H1 (cell line): ENCODE measurements around the gene MYLIP. TPM values are rescaled to one million over a fixed set of nuclear protein-coding genes. Genes with fewer than 3 reads are reported as not detected.

Experiments
- CTCF ChIA-PET: fragments of 300-600 bp; sonication (Branson Sonifier 250); formaldehyde crosslinking; loops from one replicate; lab custom pipeline; 2021; ENCODE audit not compliant: partially characterized antibody; lab: Charles Lee
- POLR2A ChIA-PET: fragments of 300-600 bp; sonication (Branson Sonifier 250); formaldehyde crosslinking; loops from one replicate; lab custom pipeline; 2021; ENCODE audit warnings: inconsistent platforms; ENCODE audit not compliant: partially characterized antibody; lab: Charles Lee
- DNase-seq, 2 experiments: peaks; one replicate each; pipeline versions ENCODE4 v3.0.0 to v3.0.0-alpha.2; 2010 to 2022; ENCODE audit warnings: low spot score in 2 of 2, low read depth in 1 of 2, mixed read lengths in 1 of 2
- FAIRE-seq: peaks from 2 replicates; lab custom pipeline; 2011; peaks lifted over from hg19 to GRCh38; lab: Jason Lieb, UNC
- H2AFZ ChIP-seq: 2 replicates; pipeline ENCODE4 v1.8.1; 2012; ENCODE audit warnings: low read length, inconsistent platforms
- H2AK5ac ChIP-seq: 2 replicates; pipeline ENCODE4 v1.6.1; 2013; ENCODE audit warnings: low read depth, low read length
- H2BK120ac ChIP-seq: replicated peaks from 2 replicates; pipeline ENCODE3; 2013; ENCODE audit warnings: low read depth, low read length, inconsistent platforms
- H2BK12ac ChIP-seq: 2 replicates; pipeline ENCODE4 v1.6.1; 2013; ENCODE audit warnings: low read depth, low read length
- H2BK15ac ChIP-seq: 2 replicates; pipeline ENCODE4 v1.6.1; 2013; ENCODE audit warnings: low read length
- H2BK20ac ChIP-seq: 2 replicates; pipeline ENCODE4 v1.6.1; 2013; ENCODE audit warnings: low read length
- H2BK5ac ChIP-seq: 2 replicates; pipeline ENCODE4 v1.6.1; 2013; ENCODE audit warnings: low read depth, low read length
- H3K14ac ChIP-seq: 2 replicates; pipeline ENCODE4 v1.6.1; 2013; ENCODE audit warnings: inconsistent platforms; ENCODE audit not compliant: insufficient read length
- H3K18ac ChIP-seq: 2 replicates; pipeline ENCODE4 v1.6.1; 2013; ENCODE audit warnings: low read length; ENCODE audit errors: extremely low read depth
- H3K23ac ChIP-seq: 2 replicates; pipeline ENCODE4 v1.6.1; 2013; ENCODE audit warnings: inconsistent platforms; ENCODE audit not compliant: insufficient read length
- H3K23me2 ChIP-seq: 2 replicates; pipeline ENCODE4 v1.6.1; 2013; ENCODE audit warnings: low read depth, low read length
- H3K27ac ChIP-seq: 2 replicates; pipeline ENCODE4 v1.6.1; 2011; ENCODE audit warnings: low read depth, low read length, inconsistent platforms
- H3K27me3 ChIP-seq, 4 experiments: replicated peaks in 1 of 4; 1 replicate in 1 of 4; 2 replicates in 3 of 4; pipeline versions ENCODE4 v1.6.1 to v1.8.1; 2011 to 2013; ENCODE audit warnings: low read length in 3 of 4, mild to moderate bottlenecking in 3 of 4, inconsistent platforms in 2 of 4, mixed read lengths in 2 of 4, moderate library complexity in 1 of 4; ENCODE audit not compliant: control insufficient read depth in 3 of 4, insufficient read depth in 3 of 4; ENCODE audit errors: extremely low read depth in 1 of 4
- H3K36me3 ChIP-seq, 4 experiments: 2 replicates each; pipeline versions ENCODE4 v1.6.1 to v1.8.1; 2011 to 2013; ENCODE audit warnings: mild to moderate bottlenecking in 4 of 4, low read length in 3 of 4, moderate library complexity in 2 of 4, control low read depth in 1 of 4, inconsistent platforms in 1 of 4; ENCODE audit not compliant: insufficient read depth in 4 of 4, control insufficient read depth in 2 of 4
- H3K4ac ChIP-seq: replicated peaks from 2 replicates; pipeline ENCODE3; 2013; ENCODE audit warnings: low read length, low read depth, mixed read lengths, inconsistent platforms; ENCODE audit not compliant: insufficient read length
- H3K4me1 ChIP-seq, 4 experiments: replicated peaks in 1 of 4; 1 replicate in 1 of 4; 2 replicates in 3 of 4; pipeline versions ENCODE4 v1.6.1 to v1.8.1; 2011 to 2013; ENCODE audit warnings: low read length in 3 of 4, inconsistent platforms in 2 of 4, mixed read lengths in 1 of 4; ENCODE audit not compliant: insufficient read depth in 4 of 4, control insufficient read depth in 3 of 4
- H3K4me2 ChIP-seq, 2 experiments: 2 replicates each; pipeline versions ENCODE4 v1.6.1 to v1.8.1; 2011 to 2013; ENCODE audit warnings: low read depth in 2 of 2, low read length in 2 of 2, control low read depth in 1 of 2, inconsistent platforms in 1 of 2, mild to moderate bottlenecking in 1 of 2; ENCODE audit not compliant: insufficient read depth in 1 of 2
- H3K4me3 ChIP-seq, 4 experiments: fragments of 200-600, 300-600 bp in 1 of 4; sonication (generic), shearing (Covaris generic), sonication (Bioruptor Twin) in 1 of 4; 2 replicates each; pipeline versions ENCODE4 v1.5.1 to v1.8.1; 2011 to 2016; ENCODE audit warnings: low read length in 4 of 4, low read depth in 3 of 4, control low read depth in 2 of 4, inconsistent platforms in 2 of 4, mild to moderate bottlenecking in 2 of 4, mixed read lengths in 1 of 4, moderate library complexity in 1 of 4; ENCODE audit not compliant: insufficient read depth in 2 of 4; ENCODE audit errors: extremely low read depth in 1 of 4
- H3K56ac ChIP-seq: replicated peaks from 2 replicates; pipeline ENCODE3; 2013; ENCODE audit warnings: low read depth, mild to moderate bottlenecking, mixed read lengths, low read length, inconsistent platforms; ENCODE audit not compliant: insufficient read length
- H3K79me1 ChIP-seq: 2 replicates; pipeline ENCODE4 v1.6.1; 2013; ENCODE audit warnings: low read depth, low read length, control low read depth
- H3K79me2 ChIP-seq, 2 experiments: 2 replicates each; pipeline versions ENCODE4 v1.6.1 to v1.8.1; 2012 to 2013; ENCODE audit warnings: low read length in 2 of 2, mild to moderate bottlenecking in 2 of 2, inconsistent platforms in 1 of 2; ENCODE audit not compliant: insufficient read depth in 2 of 2, control insufficient read depth in 1 of 2
- H3K9ac ChIP-seq, 4 experiments: replicated peaks in 1 of 4; 1 replicate in 1 of 4; 2 replicates in 3 of 4; pipeline versions ENCODE4 v1.6.1 to v1.8.1; 2011 to 2013; ENCODE audit warnings: low read depth in 3 of 4, low read length in 3 of 4, control low read depth in 2 of 4, mild to moderate bottlenecking in 2 of 4, moderate library complexity in 2 of 4, inconsistent platforms in 1 of 4; ENCODE audit errors: extremely low read depth in 1 of 4
- H3K9me3 ChIP-seq, 2 experiments: 2 replicates each; pipeline versions ENCODE4 v1.6.1 to v1.8.1; 2012 to 2013; ENCODE audit warnings: mild to moderate bottlenecking in 2 of 2, moderate library complexity in 2 of 2, control low read depth in 1 of 2, inconsistent platforms in 1 of 2, low read depth in 1 of 2, low read length in 1 of 2, mixed read lengths in 1 of 2; ENCODE audit not compliant: insufficient read depth in 2 of 2
- H4K20me1 ChIP-seq, 2 experiments: replicated peaks in 1 of 2; 2 replicates each; pipeline versions ENCODE3 to v1.8.1; 2011 to 2013; ENCODE audit warnings: inconsistent platforms in 2 of 2, low read length in 2 of 2, mild to moderate bottlenecking in 1 of 2; ENCODE audit not compliant: insufficient read depth in 2 of 2, control insufficient read depth in 1 of 2
- H4K5ac ChIP-seq: 2 replicates; pipeline ENCODE4 v1.6.1; 2013; ENCODE audit warnings: low read length, low read depth, mixed read lengths, inconsistent platforms; ENCODE audit not compliant: insufficient read length
- H4K8ac ChIP-seq: 2 replicates; pipeline ENCODE4 v1.8.0; 2013; ENCODE audit warnings: mild to moderate bottlenecking, moderate library complexity, low read length, inconsistent platforms; ENCODE audit not compliant: insufficient read depth; ENCODE audit errors: extremely low read depth
- H4K91ac ChIP-seq: replicated peaks from 2 replicates; pipeline ENCODE3; 2013; ENCODE audit warnings: low read length, mixed read lengths, inconsistent platforms; ENCODE audit not compliant: insufficient read length
- BRCA1 ChIP-seq: IDR thresholded peaks from 2 replicates; pipeline ENCODE4 v1.6.1; 2012; ENCODE audit warnings: low read depth, low read length, improper control_type of control experiment
- CTBP2 ChIP-seq: IDR thresholded peaks from 2 replicates; pipeline ENCODE4 v1.7.0; 2011; ENCODE audit warnings: borderline replicate concordance, mild to moderate bottlenecking, moderate library complexity, mixed read lengths, low read length; ENCODE audit not compliant: insufficient read depth, insufficient read length
- GTF2F1 ChIP-seq: IDR thresholded peaks from 2 replicates; pipeline ENCODE4 v1.6.1; 2012; ENCODE audit warnings: low read depth, low read length, improper control_type of control experiment, borderline replicate concordance
- NRF1 ChIP-seq: IDR thresholded peaks from 2 replicates; pipeline ENCODE4 v1.6.1; 2011; ENCODE audit warnings: mild to moderate bottlenecking, low read depth, low read length, improper control_type of control experiment
- PHF8 ChIP-seq: fragments of 200-600 bp; sonication (generic); conservative IDR thresholded peaks from 2 replicates; pipeline ENCODE4 v1.7.1; 2012; ENCODE audit warnings: low read depth, mild to moderate bottlenecking, inconsistent platforms, low read length, moderate library complexity
- RXRA ChIP-seq: IDR thresholded peaks from 2 replicates; pipeline ENCODE4 v1.6.1; 2011; ENCODE audit warnings: low read depth, mild to moderate bottlenecking, low read length, moderate library complexity; ENCODE audit not compliant: insufficient read depth
- SAP30 ChIP-seq: fragments of 300-600 bp; sonication (generic); IDR thresholded peaks from 2 replicates; pipeline ENCODE4 v1.7.1; 2012; ENCODE audit warnings: low read length, moderate library complexity, mild to moderate bottlenecking, inconsistent platforms; ENCODE audit not compliant: insufficient read depth, insufficient replicate concordance
- SUZ12 ChIP-seq: fragments of 200-600 bp; sonication (generic); IDR thresholded peaks from 2 replicates; pipeline ENCODE4 v1.6.1; 2012; ENCODE audit warnings: mild to moderate bottlenecking, inconsistent platforms, low read length, moderate library complexity, mixed read lengths
- ZNF274 ChIP-seq: IDR thresholded peaks from 2 replicates; pipeline ENCODE4 v1.7.0; 2012; ENCODE audit warnings: low read length, borderline replicate concordance; ENCODE audit errors: extremely low read depth
- WGBS, 2 experiments: shearing (Covaris generic) in 1 of 2; methylation state at CpG; one replicate each; pipeline versions ENCODE4 v1.1.6 to v1.1.7; 2013 to 2015; ENCODE audit warnings: low lambda C conversion rate in 2 of 2, mixed read lengths in 2 of 2, inconsistent platforms in 1 of 2, low coverage in 1 of 2, missing lambda C conversion rate in 1 of 2; ENCODE audit not compliant: insufficient replicate concordance in 2 of 2, insufficient coverage in 1 of 2, insufficient read length in 1 of 2; ENCODE audit errors: extremely low coverage in 1 of 2, missing lambda C conversion rate in 1 of 2; 5-methylcytosine and 5-hydroxymethylcytosine counted together
- polyA plus RNA-seq, 7 experiments: library from polyadenylated mRNA; depleted of rRNA in 3 of 7; stranded (reverse) in 5 of 7; unstranded in 2 of 7; fragments of >200 nt in 5 of 7; fragments of 200-250 nt in 2 of 7; gene quantifications; 1 replicate in 5 of 7; 2 replicates in 1 of 7; 4 replicates in 1 of 7; pipeline versions ENCODE4 v1.2.1 to v1.2.3, GENCODE V29; 2011 to 2013; ENCODE audit warnings: missing spikeins in 2 of 7, mixed read lengths in 2 of 7
- total RNA-seq: library from RNA; stranded (reverse); fragmentation: NEBNext Ultra II Directional; extraction: Animal tissue kit (Norgen Biotek cat#: 25700); gene quantifications from 2 replicates; pipeline ENCODE4 v1.2.1, GENCODE V29; 2021
- TF ChIP-seq, protein P1 (sequence below): IDR thresholded peaks from 2 replicates; pipeline ENCODE4 v1.6.1; 2011; ENCODE audit warnings: low read depth, mild to moderate bottlenecking, low read length; ENCODE audit not compliant: insufficient read depth
- TF ChIP-seq, protein P2 (sequence below): IDR thresholded peaks from 2 replicates; pipeline ENCODE4 v1.6.1; 2012; ENCODE audit warnings: low read length, inconsistent platforms

Gene MYLIP
- total and polyA plus RNA-seq, 2 of the 8 experiments (the other 6 are each of a cell fraction or from before 2014, with no cell fraction given), result 21.1 to 26.9 TPM

DNA sequence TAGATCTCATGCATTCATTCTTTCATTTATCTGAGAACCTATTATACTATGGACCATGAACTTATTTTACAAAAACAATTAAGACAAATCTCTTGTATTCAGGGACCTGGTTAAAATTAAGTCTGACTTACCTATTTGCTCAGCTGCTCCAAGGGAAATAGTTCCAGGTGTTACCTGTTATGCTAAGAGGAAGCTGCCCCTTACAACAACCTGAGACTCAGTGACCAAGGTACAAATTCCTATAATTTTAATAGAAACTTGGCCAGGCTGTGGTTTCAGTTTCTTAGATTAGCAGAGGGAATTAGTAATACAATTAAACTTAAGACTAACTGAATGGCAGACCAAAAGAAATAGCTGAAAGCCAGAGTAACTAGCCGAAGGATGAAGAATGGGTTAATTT is 61.3 kb downstream of the MYLIP start:
- no peak overlapping the region for H3K4ac ChIP-seq
- no peaks in the 10 kb centered on the region for H3K4me1 ChIP-seq
- H4K5ac ChIP-seq, result no peak overlapping the region
- FAIRE-seq, result no peak
- no peak overlapping the region for H2BK12ac ChIP-seq
- H3K9ac ChIP-seq, result no peak overlapping the region
- no peak overlapping the region for H3K4me3 ChIP-seq
- no peak overlapping the region for H3K56ac ChIP-seq
- WGBS, 2 experiments, result 100% methylated on average over 1 of the region's 1 CpG; no CpG with 5 or more reads in 1 of the 2 experiments
- H2BK20ac ChIP-seq, result no peak overlapping the region
- H3K23me2 ChIP-seq, result no peaks in the 10 kb centered on the region
- H3K23ac ChIP-seq, result no peak overlapping the region
- H4K91ac ChIP-seq, result no peak overlapping the region
- no peak overlapping the region for H3K27ac ChIP-seq
- no peaks in the 10 kb centered on the region for H4K20me1 ChIP-seq
- H2AK5ac ChIP-seq, result no peak overlapping the region
- no peak overlapping the region for H4K8ac ChIP-seq
- no peak overlapping the region for H2BK120ac ChIP-seq
- no peak overlapping the region for H3K18ac ChIP-seq
- H3K4me2 ChIP-seq, result no peak overlapping the region
- DNase-seq, result no peak
- H2AFZ ChIP-seq, result no peak overlapping the region
- no peaks in the 10 kb centered on the region for H3K9me3 ChIP-seq
- H3K36me3 ChIP-seq, result no peaks in the 10 kb centered on the region
- CTCF ChIA-PET, result interaction anchor here (1.4 kb wide), 2 partner anchors 16 to 499 kb away, joined by 3 to 4 read pairs; no protein-coding TSS in a partner anchor
- no peak overlapping the region for H3K14ac ChIP-seq
- no peak overlapping the region for H2BK15ac ChIP-seq
- no peaks in the 10 kb centered on the region for H3K79me1 ChIP-seq
- H3K79me2 ChIP-seq, result no peaks in the 10 kb centered on the region
- no peak overlapping the region for H2BK5ac ChIP-seq
- H3K27me3 ChIP-seq, result no peaks in the 10 kb centered on the region
- POLR2A ChIA-PET, result no interaction called here
- TF ChIP-seq, protein P1, sequence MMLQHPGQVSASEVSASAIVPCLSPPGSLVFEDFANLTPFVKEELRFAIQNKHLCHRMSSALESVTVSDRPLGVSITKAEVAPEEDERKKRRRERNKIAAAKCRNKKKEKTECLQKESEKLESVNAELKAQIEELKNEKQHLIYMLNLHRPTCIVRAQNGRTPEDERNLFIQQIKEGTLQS, result no peak
- TF ChIP-seq NRF1, result no peak
- TF ChIP-seq PHF8, result no peak
- TF ChIP-seq, protein P2, sequence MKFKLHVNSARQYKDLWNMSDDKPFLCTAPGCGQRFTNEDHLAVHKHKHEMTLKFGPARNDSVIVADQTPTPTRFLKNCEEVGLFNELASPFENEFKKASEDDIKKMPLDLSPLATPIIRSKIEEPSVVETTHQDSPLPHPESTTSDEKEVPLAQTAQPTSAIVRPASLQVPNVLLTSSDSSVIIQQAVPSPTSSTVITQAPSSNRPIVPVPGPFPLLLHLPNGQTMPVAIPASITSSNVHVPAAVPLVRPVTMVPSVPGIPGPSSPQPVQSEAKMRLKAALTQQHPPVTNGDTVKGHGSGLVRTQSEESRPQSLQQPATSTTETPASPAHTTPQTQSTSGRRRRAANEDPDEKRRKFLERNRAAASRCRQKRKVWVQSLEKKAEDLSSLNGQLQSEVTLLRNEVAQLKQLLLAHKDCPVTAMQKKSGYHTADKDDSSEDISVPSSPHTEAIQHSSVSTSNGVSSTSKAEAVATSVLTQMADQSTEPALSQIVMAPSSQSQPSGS, result no peak
- TF ChIP-seq BRCA1, result no peak
- no peak for TF ChIP-seq CTBP2
- no peak for TF ChIP-seq RXRA
- TF ChIP-seq ZNF274, result no peak
- TF ChIP-seq SUZ12, result no peak
- TF ChIP-seq GTF2F1, result no peak
- no peak for TF ChIP-seq SAP30
